Esophagus squamous epithelium (tissue), 5 donors: Measurements from ENCODE around the gene PIMREG. TPM values are rescaled to one million over a fixed set of nuclear protein-coding genes. Genes with fewer than 3 reads are reported as not detected.

Source experiments
- DNase-seq: peaks from one replicate; lab custom pipeline; 2025; lab: John Stamatoyannopoulos, UW
- H3K27ac ChIP-seq, 4 donors: fragments of 200-600 bp; sonication (generic); one replicate each; pipeline ENCODE4 v1.5.1; 2016 to 2019; ENCODE audit warnings: mild to moderate bottlenecking in 1 of 4
- H3K27me3 ChIP-seq, 4 donors: fragments of 200-600 bp; sonication (generic); 1 replicate in 3 of 4; 2 replicates in 1 of 4; pipeline versions ENCODE4 v1.5.1 to v1.6.0; 2017 to 2021; ENCODE audit warnings: antibody characterized with exemption in 1 of 4
- H3K36me3 ChIP-seq, 3 donors: fragments of 200-600 bp; sonication (generic); one replicate each; pipeline ENCODE4 v1.5.1; 2016 to 2019
- H3K4me1 ChIP-seq, 3 donors: fragments of 200-600 bp; sonication (generic); one replicate each; pipeline ENCODE4 v1.5.1; 2017 to 2019
- H3K4me3 ChIP-seq, 4 donors: fragments of 200-600 bp; sonication (generic); 1 replicate in 3 of 4; 2 replicates in 1 of 4; pipeline ENCODE4 v1.5.1; 2016 to 2019; ENCODE audit warnings: mild to moderate bottlenecking in 2 of 4, moderate library complexity in 1 of 4
- H3K9me3 ChIP-seq, 3 donors: fragments of 200-600 bp; sonication (generic); one replicate each; pipeline ENCODE4 v1.5.1; 2016 to 2019
- CTCF ChIP-seq, 6 experiments: fragments of 450-650 bp in 4 of 6; fragments of 200-600 bp in 2 of 6; sonication (generic) in 2 of 6; IDR thresholded peaks; one replicate each; pipeline ENCODE4 v1.5.1; 2016 to 2019; ENCODE audit warnings: antibody characterized with exemption in 6 of 6, mild to moderate bottlenecking in 4 of 6, moderate library complexity in 4 of 6
- POLR2A ChIP-seq, 4 donors: fragments of 450-650 bp; IDR thresholded peaks; one replicate each; pipeline ENCODE4 v1.6.1; 2017; ENCODE audit warnings: antibody characterized with exemption in 4 of 4, mild to moderate bottlenecking in 4 of 4, moderate library complexity in 3 of 4
- WGBS, 2 donors: methylation state at CpG; one replicate each; pipeline ENCODE4 v1.1.5; 2018; 5-methylcytosine and 5-hydroxymethylcytosine counted together
- intact Hi-C: fragments of 100-400 bp; cut with DNase I; formaldehyde crosslinking; loops from one replicate; pipeline ENCODE4 v1.15.0; 2022
- total RNA-seq, 4 donors: library from RNA; depleted of rRNA; stranded (reverse); fragments of >200 nt; gene quantifications; one replicate each; pipeline ENCODE4 v1.1.0, GENCODE V29; 2016
- donor health status: DM: yes; HTN: yes; CAD: no.

The PIMREG gene
- total RNA-seq, 4 donors from 2014 or later, result 3.6 to 7.2 (median 5.2) TPM

- Histone ChIP-seq H3K9me3 (no peaks in the 10 kb centered on the region), H3K27ac (no peak overlapping the region), H3K27me3 (no peaks in the 10 kb centered on the region), H3K36me3 (peaks cover 0 to 50% (median 0%) of the 10 kb centered on the region in 3 donors), H3K4me1 (peaks cover 10 to 26% (median 10%) of the 10 kb centered on the region in 3 donors), H3K4me3 (no peak overlapping the region)
- no peak for TF ChIP-seq CTCF (IDR thresholded peaks at IDR 0.05)
- no peak for TF ChIP-seq POLR2A (IDR thresholded peaks at IDR 0.05)
- DNase-seq, result no peak
- WGBS, 2 donors, result 80 to 82% methylated on average over 9 to 10 of the region's 10 CpGs
- intact Hi-C loops, result no loop called here
Observed at GRCh38 chr17:6452471-6453266, 8.4 kb downstream of the PIMREG start.

- no peak for DNase-seq
- Histone ChIP-seq H3K9me3 (no peaks in the 10 kb centered on the region), H3K27ac (no peak overlapping the region), H3K36me3 (peaks cover 0 to 44% (median 0%) of the 10 kb centered on the region in 3 donors), H3K4me1 (peaks cover 10 to 34% (median 12%) of the 10 kb centered on the region in 3 donors), H3K4me3 (no peak overlapping the region), H3K27me3 (no peaks in the 10 kb centered on the region)
- no peak for TF ChIP-seq CTCF (IDR thresholded peaks at IDR 0.05)
- TF ChIP-seq POLR2A (IDR thresholded peaks at IDR 0.05), result no peak
- intact Hi-C loops, result no loop called here
- WGBS, 2 donors, result 68 to 87% methylated on average over 4 to 6 of the region's 14 CpGs
Observed at GRCh38 chr17:6453279-6454024, 9.2 kb downstream of the PIMREG start.

GRCh38 chr17:6454495-6455320, 10.5 kb downstream of the PIMREG start:
- intact Hi-C loops, result no loop called here
- TF ChIP-seq POLR2A (IDR thresholded peaks at IDR 0.05) (no peak), CTCF (IDR thresholded peaks at IDR 0.05) (no peak)
- peak overlapping the region in 2 of 4 donors; percentile 12 to 17 for H3K27ac ChIP-seq
- H3K9me3 ChIP-seq, result no peaks in the 10 kb centered on the region
- WGBS, 2 donors, result 62 to 100% methylated on average over 1 to 10 of the region's 35 CpGs
- H3K36me3 ChIP-seq, result peaks cover 0 to 40% (median 0%) of the 10 kb centered on the region in 3 donors
- peaks cover 10 to 34% (median 12%) of the 10 kb centered on the region in 3 donors for H3K4me1 ChIP-seq
- H3K4me3 ChIP-seq, result peak overlapping the region in 2 of 4 donors; percentile 20 to 54
- no peaks in the 10 kb centered on the region for H3K27me3 ChIP-seq
- no peak for DNase-seq

- Histone ChIP-seq H3K9me3 (no peaks in the 10 kb centered on the region), H3K27ac (peak overlapping the region in 2 of 4 donors; percentile 12 to 17), H3K4me3 (peak overlapping the region in 2 of 4 donors; percentile 20 to 54), H3K4me1 (peaks cover 10 to 34% (median 12%) of the 10 kb centered on the region in 3 donors), H3K27me3 (no peaks in the 10 kb centered on the region), H3K36me3 (peaks cover 0 to 41% (median 0%) of the 10 kb centered on the region in 3 donors)
- no CpG with 5 or more reads among the region's 35 CpGs for WGBS, 2 donors
- intact Hi-C loops, result no loop called here
- TF ChIP-seq POLR2A (IDR thresholded peaks at IDR 0.05) (no peak), CTCF (IDR thresholded peaks at IDR 0.05) (no peak)
- DNase-seq, result no peak
Observed at GRCh38 chr17:6455321-6455705, 11.1 kb downstream of the PIMREG start.
